ENCODE measurements around the gene MAST4. TPM values are rescaled to one million over a fixed set of nuclear protein-coding genes. Genes with fewer than 3 reads are reported as not detected.

Gene MAST4
- total and polyA plus RNA-seq, 2 of the 8 experiments (the other 6 are each of a cell fraction or from before 2014, with no cell fraction given): 1.5 to 2.6 TPM

- peaks cover 0 to 1% (median 0%) of the 10 kb centered on the region in 4 experiments; a peak in 1 of 7 replicates for H3K27me3 ChIP-seq (replicated peaks in 1 of 4; ENCODE audit: control insufficient read depth in 3 of 4, extremely low read depth in 1 of 4, insufficient read depth in 3 of 4, low read length in 3 of 4)
- no peaks in the 10 kb centered on the region for H3K9me3 ChIP-seq (ENCODE audit: insufficient read depth in 2 of 2, low read depth in 1 of 2, low read length in 1 of 2)
- H2AK5ac ChIP-seq (ENCODE audit: low read depth, low read length): no peak overlapping the region
- no peak overlapping the region for H3K4ac ChIP-seq (replicated peaks; ENCODE audit: insufficient read length, low read depth, low read length)
- H2BK5ac ChIP-seq (ENCODE audit: low read depth, low read length): no peak overlapping the region
- TF ChIP-seq HDAC2 (IDR thresholded peaks at IDR 0.05; ENCODE audit: borderline replicate concordance in 1 of 2, low read depth in 2 of 2, low read length in 2 of 2): no peak
- no peak for TF ChIP-seq CBX5 (IDR thresholded peaks at IDR 0.05; ENCODE audit: low read depth, low read length)
- TF ChIP-seq FOSL1 (IDR thresholded peaks at IDR 0.05; ENCODE audit: insufficient read depth, low read depth, low read length): no peak
- no peak for TF ChIP-seq JUND (IDR thresholded peaks at IDR 0.05; ENCODE audit: low read length)
- TF ChIP-seq E2F6 (IDR thresholded peaks at IDR 0.05): no peak
- no peak overlapping the region for H3K56ac ChIP-seq (replicated peaks; ENCODE audit: insufficient read length, low read depth, low read length)
- DNase-seq (ENCODE audit: low read depth in 1 of 2, low spot score in 2 of 2) (no peak), FAIRE-seq (no peak)
- H4K91ac ChIP-seq (replicated peaks; ENCODE audit: insufficient read length, low read length): no peak overlapping the region
- ChIA-PET CTCF (ENCODE audit: partially characterized antibody) (interaction anchor here (1.3 kb wide), 1 partner anchor 81 kb away, joined by 3 read pairs; no protein-coding TSS in a partner anchor), POLR2A (ENCODE audit: partially characterized antibody) (no interaction called here)
- H3K23me2 ChIP-seq (ENCODE audit: low read depth, low read length): no peaks in the 10 kb centered on the region
- H3K18ac ChIP-seq (ENCODE audit: extremely low read depth, low read length): no peak overlapping the region
- H4K5ac ChIP-seq (ENCODE audit: insufficient read length, low read depth, low read length): no peak overlapping the region
- no peak overlapping the region for H3K14ac ChIP-seq (ENCODE audit: insufficient read length)
- no peak overlapping the region for H2BK12ac ChIP-seq (ENCODE audit: low read depth, low read length)
- H3K4me2 ChIP-seq (ENCODE audit: insufficient read depth in 1 of 2, low read depth in 2 of 2, low read length in 2 of 2): no peak overlapping the region
- no peak overlapping the region for H3K27ac ChIP-seq (ENCODE audit: low read depth, low read length)
- no peak overlapping the region for H3K9ac ChIP-seq (replicated peaks in 1 of 4; ENCODE audit: extremely low read depth in 1 of 4, low read depth in 3 of 4, low read length in 3 of 4)
- no peak overlapping the region for H2BK20ac ChIP-seq (ENCODE audit: low read length)
- no peaks in the 10 kb centered on the region for H3K4me1 ChIP-seq (replicated peaks in 1 of 4; ENCODE audit: control insufficient read depth in 3 of 4, insufficient read depth in 4 of 4, low read length in 3 of 4)
- WGBS, 2 experiments (ENCODE audit: extremely low coverage in 1 of 2, insufficient coverage in 1 of 2, insufficient read length in 1 of 2, insufficient replicate concordance in 2 of 2, low coverage in 1 of 2, low lambda C conversion rate in 2 of 2, missing lambda C conversion rate in 1 of 2): 78% methylated on average over 1 of the region's 1 CpG; no CpG with 5 or more reads in 1 of the 2 experiments
- no peak overlapping the region for H2BK120ac ChIP-seq (replicated peaks; ENCODE audit: low read depth, low read length)
- no peak overlapping the region for H3K23ac ChIP-seq (ENCODE audit: insufficient read length)
- no peaks in the 10 kb centered on the region for H4K20me1 ChIP-seq (replicated peaks in 1 of 2; ENCODE audit: control insufficient read depth in 1 of 2, insufficient read depth in 2 of 2, low read length in 2 of 2)
- no peak overlapping the region for H4K8ac ChIP-seq (ENCODE audit: extremely low read depth, insufficient read depth, low read length)
- H3K4me3 ChIP-seq (ENCODE audit: extremely low read depth in 1 of 4, insufficient read depth in 2 of 4, low read depth in 3 of 4, low read length in 4 of 4): no peak overlapping the region
- H3K36me3 ChIP-seq (ENCODE audit: control insufficient read depth in 2 of 4, insufficient read depth in 4 of 4, low read length in 3 of 4): no peaks in the 10 kb centered on the region
- H3K79me1 ChIP-seq (ENCODE audit: low read depth, low read length): no peaks in the 10 kb centered on the region
- H3K79me2 ChIP-seq (ENCODE audit: control insufficient read depth in 1 of 2, insufficient read depth in 2 of 2, low read length in 2 of 2): no peaks in the 10 kb centered on the region
- no peak overlapping the region for H2AFZ ChIP-seq (ENCODE audit: low read length)
- H2BK15ac ChIP-seq (ENCODE audit: low read length): no peak overlapping the region
These were observed 486.7 kb downstream of the MAST4 start for GRCh38 chr5:67082941-67083340.

Data from H1 (cell line).